MM.1S (cell line): ENCODE data around the gene UNKL.

Experiments used
- DNase-seq: peaks from one replicate; pipeline ENCODE4 v3.0.0-alpha.2; 2015
- H2AFZ ChIP-seq: fragments of 300-600 bp; sonication (generic); 2 replicates; pipeline ENCODE4 v1.6.0; 2016; ENCODE audit warnings: antibody characterized with exemption, low read length
- H3F3A ChIP-seq: fragments of 300-600 bp; sonication (generic); 2 replicates; pipeline ENCODE4 v1.6.1; 2016; ENCODE audit warnings: mild to moderate bottlenecking, antibody characterized with exemption, low read length, moderate library complexity, mixed read lengths; ENCODE audit not compliant: insufficient read depth
- H3K27ac ChIP-seq: fragments of 300-600 bp; sonication (generic); 2 replicates; pipeline ENCODE4 v1.5.1; 2016; ENCODE audit warnings: mild to moderate bottlenecking, low read length
- H3K27me3 ChIP-seq: fragments of 300-600 bp; sonication (generic); replicated peaks from 2 replicates; pipeline ENCODE4 v1.6.0; 2016; ENCODE audit warnings: low read length; ENCODE audit not compliant: insufficient read depth
- H3K36me3 ChIP-seq: fragments of 300-600 bp; sonication (generic); replicated peaks from 2 replicates; pipeline ENCODE4 v1.6.1; 2016; ENCODE audit warnings: mild to moderate bottlenecking, low read length, mixed read lengths; ENCODE audit not compliant: insufficient read depth
- H3K4me1 ChIP-seq: fragments of 300-600 bp; sonication (generic); 2 replicates; pipeline ENCODE4 v1.6.1; 2016; ENCODE audit warnings: low read length, mixed read lengths
- H3K4me2 ChIP-seq: fragments of 300-600 bp; sonication (generic); 2 replicates; pipeline ENCODE4 v1.6.0; 2016; ENCODE audit warnings: low read depth, low read length
- H3K4me3 ChIP-seq: fragments of 300-600 bp; sonication (generic); 2 replicates; pipeline ENCODE4 v1.5.1; 2016; ENCODE audit warnings: low read length, mixed read lengths
- H3K79me2 ChIP-seq: fragments of 300-600 bp; sonication (generic); 2 replicates; pipeline ENCODE4 v1.6.1; 2016; ENCODE audit warnings: mixed run types, low read length, mixed read lengths
- H3K9ac ChIP-seq: fragments of 300-600 bp; sonication (generic); 2 replicates; pipeline ENCODE4 v1.6.1; 2016; ENCODE audit warnings: low read length, mixed read lengths
- H3K9me2 ChIP-seq: fragments of 300-600 bp; sonication (generic); replicated peaks from 2 replicates; pipeline ENCODE4 v1.6.1; 2016; ENCODE audit warnings: mild to moderate bottlenecking, low read length, mixed read lengths; ENCODE audit not compliant: insufficient read depth
- H3K9me3 ChIP-seq: fragments of 300-600 bp; sonication (generic); replicated peaks from 2 replicates; pipeline ENCODE4 v1.6.1; 2016; ENCODE audit warnings: mild to moderate bottlenecking, low read length, mixed read lengths; ENCODE audit not compliant: insufficient read depth
- H4K20me1 ChIP-seq: fragments of 300-600 bp; sonication (generic); 2 replicates; pipeline ENCODE4 v1.6.1; 2016; ENCODE audit warnings: mild to moderate bottlenecking, low read length, moderate library complexity, mixed read lengths; ENCODE audit not compliant: insufficient read depth
- EZH2 ChIP-seq: fragments of 300-600 bp; sonication (generic); optimal IDR thresholded peaks from 2 replicates; pipeline ENCODE3; 2017; ENCODE audit warnings: low read depth, mild to moderate bottlenecking, antibody characterized with exemption, low read length, mixed read lengths
- EZH2phosphoT487 ChIP-seq: fragments of 300-600 bp; sonication (generic); IDR thresholded peaks from 2 replicates; pipeline ENCODE4 v1.6.1; 2018; ENCODE audit warnings: antibody characterized with exemption, low read length
- TF ChIP-seq, protein P1 (sequence below): fragments of 300-600 bp; sonication (generic); IDR thresholded peaks from 2 replicates; pipeline ENCODE4 v1.5.1; 2016; ENCODE audit warnings: antibody characterized with exemption, low read length, mixed read lengths

UNKL gene

DNA sequence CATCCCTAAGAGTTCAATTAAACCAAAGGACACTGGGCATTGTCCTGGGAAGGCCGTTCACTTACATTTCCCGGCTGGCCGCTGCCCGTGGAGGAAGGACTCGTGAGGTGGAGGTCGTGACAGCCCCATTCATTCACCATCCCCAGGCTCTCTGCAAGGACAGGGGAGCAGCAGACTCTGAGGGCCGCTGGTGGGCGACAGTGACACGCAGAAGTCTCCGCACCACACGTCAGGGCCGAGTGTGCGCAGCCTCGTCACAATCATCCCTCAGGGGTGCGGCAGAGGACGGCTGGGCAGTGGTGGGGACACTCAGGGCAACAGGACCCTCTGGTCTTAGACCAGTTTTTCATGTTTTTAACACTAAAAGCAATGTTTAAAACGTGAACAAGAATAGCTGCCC, 21.7 kb downstream of the UNKL start:
- H3K27ac ChIP-seq, result no peak overlapping the region
- TF ChIP-seq EZH2phosphoT487 (no peak), EZH2 (no peak)
- TF ChIP-seq, protein P1, sequence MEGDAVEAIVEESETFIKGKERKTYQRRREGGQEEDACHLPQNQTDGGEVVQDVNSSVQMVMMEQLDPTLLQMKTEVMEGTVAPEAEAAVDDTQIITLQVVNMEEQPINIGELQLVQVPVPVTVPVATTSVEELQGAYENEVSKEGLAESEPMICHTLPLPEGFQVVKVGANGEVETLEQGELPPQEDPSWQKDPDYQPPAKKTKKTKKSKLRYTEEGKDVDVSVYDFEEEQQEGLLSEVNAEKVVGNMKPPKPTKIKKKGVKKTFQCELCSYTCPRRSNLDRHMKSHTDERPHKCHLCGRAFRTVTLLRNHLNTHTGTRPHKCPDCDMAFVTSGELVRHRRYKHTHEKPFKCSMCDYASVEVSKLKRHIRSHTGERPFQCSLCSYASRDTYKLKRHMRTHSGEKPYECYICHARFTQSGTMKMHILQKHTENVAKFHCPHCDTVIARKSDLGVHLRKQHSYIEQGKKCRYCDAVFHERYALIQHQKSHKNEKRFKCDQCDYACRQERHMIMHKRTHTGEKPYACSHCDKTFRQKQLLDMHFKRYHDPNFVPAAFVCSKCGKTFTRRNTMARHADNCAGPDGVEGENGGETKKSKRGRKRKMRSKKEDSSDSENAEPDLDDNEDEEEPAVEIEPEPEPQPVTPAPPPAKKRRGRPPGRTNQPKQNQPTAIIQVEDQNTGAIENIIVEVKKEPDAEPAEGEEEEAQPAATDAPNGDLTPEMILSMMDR, result no peak
- no peak overlapping the region for H3K4me2 ChIP-seq
- no peak overlapping the region for H2AFZ ChIP-seq
- no peak overlapping the region for H3K9ac ChIP-seq
- H3K27me3 ChIP-seq, result no peaks in the 10 kb centered on the region
- H3K9me2 ChIP-seq, result no peaks in the 10 kb centered on the region
- H4K20me1 ChIP-seq, result no peaks in the 10 kb centered on the region
- no peak for DNase-seq
- H3K4me1 ChIP-seq, result no peaks in the 10 kb centered on the region
- H3K36me3 ChIP-seq, result no peaks in the 10 kb centered on the region
- no peak overlapping the region for H3K4me3 ChIP-seq
- H3F3A ChIP-seq, result no peaks in the 10 kb centered on the region
- no peaks in the 10 kb centered on the region for H3K9me3 ChIP-seq
- no peaks in the 10 kb centered on the region; the same call in 1 of the 2 replicates for H3K79me2 ChIP-seq

DNA sequence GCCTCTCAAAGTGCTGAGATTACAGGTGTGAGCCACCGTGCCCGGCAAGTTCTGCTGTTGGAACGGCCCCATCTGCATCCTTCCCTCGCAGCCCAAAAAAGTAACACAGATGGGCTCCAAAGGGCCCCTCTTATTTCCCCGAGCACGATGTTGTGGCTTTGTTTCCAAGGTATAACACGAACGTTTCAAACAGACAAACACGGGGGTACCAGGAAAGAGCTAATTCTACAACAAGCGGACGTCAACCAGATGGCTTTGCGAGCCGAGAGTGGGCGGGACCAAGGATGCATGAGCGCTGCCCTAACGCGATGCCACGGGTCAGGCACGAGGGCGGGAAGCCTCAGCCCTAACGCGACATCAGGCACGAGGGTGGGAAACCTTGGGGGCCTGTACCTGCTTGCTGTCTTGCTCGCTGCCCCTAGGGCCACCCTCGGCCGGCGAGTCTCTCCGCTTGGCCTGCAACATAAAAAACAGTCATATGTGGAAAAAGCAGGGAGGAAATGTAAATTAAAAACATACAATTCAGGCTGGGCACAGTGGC, 24.2 kb downstream of the UNKL start:
- Histone ChIP-seq H3K36me3 (no peaks in the 10 kb centered on the region), H3K4me3 (no peak overlapping the region), H4K20me1 (no peaks in the 10 kb centered on the region), H3K27me3 (no peaks in the 10 kb centered on the region), H3K9ac (no peak overlapping the region), H3K27ac (no peak overlapping the region), H3K9me3 (no peaks in the 10 kb centered on the region), H3F3A (no peaks in the 10 kb centered on the region), H2AFZ (no peak overlapping the region), H3K9me2 (no peaks in the 10 kb centered on the region), H3K79me2 (no peaks in the 10 kb centered on the region; the same call in 1 of the 2 replicates), H3K4me1 (no peaks in the 10 kb centered on the region), H3K4me2 (no peak overlapping the region)
- DNase-seq, result no peak
- TF ChIP-seq EZH2phosphoT487 (no peak), EZH2 (no peak)
- TF ChIP-seq, protein P1, result no peak

DNA sequence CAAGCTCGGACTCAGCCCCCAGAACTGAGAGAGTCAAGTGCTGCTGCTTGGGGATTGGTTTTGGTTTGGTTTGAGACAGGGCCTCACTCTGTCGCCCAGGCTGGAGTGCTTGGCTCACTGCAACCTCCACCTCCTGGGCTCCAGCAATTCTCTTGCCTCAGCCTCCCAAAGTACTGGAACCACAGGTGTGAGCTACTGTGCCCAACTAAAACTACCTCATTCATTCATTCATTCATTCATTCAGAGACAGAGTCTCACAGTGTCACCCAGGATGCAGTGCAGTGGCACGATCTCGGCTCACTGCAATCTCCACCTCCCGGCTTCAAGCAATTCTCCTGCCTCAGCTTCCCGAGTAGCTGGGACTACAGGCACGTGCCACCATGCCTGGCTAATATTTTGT, 24.7 kb downstream of the UNKL start:
- H3K4me2 ChIP-seq, result no peak overlapping the region
- no peaks in the 10 kb centered on the region for H3K9me2 ChIP-seq
- H3K36me3 ChIP-seq, result no peaks in the 10 kb centered on the region
- H3K9ac ChIP-seq, result no peak overlapping the region
- H3K9me3 ChIP-seq, result no peaks in the 10 kb centered on the region
- no peak overlapping the region for H3K4me3 ChIP-seq
- no peaks in the 10 kb centered on the region for H4K20me1 ChIP-seq
- no peaks in the 10 kb centered on the region for H3F3A ChIP-seq
- H2AFZ ChIP-seq, result no peak overlapping the region
- no peaks in the 10 kb centered on the region; the same call in 1 of the 2 replicates for H3K79me2 ChIP-seq
- H3K27ac ChIP-seq, result no peak overlapping the region
- TF ChIP-seq, protein P1, result no peak
- TF ChIP-seq EZH2 (no peak), EZH2phosphoT487 (no peak)
- H3K27me3 ChIP-seq, result no peaks in the 10 kb centered on the region
- DNase-seq, result no peak
- H3K4me1 ChIP-seq, result no peaks in the 10 kb centered on the region
